ENCODE measurements around the gene CAD. TPM values are rescaled to one million over a fixed set of nuclear protein-coding genes. Genes with fewer than 3 reads are reported as not detected.
A peak's percentile ranks its signal among the peaks of the same experiment; 100 is the strongest.

Gene CAD
- total RNA-seq, 1 experiment from 2014 or later: 66.5 TPM

DNA sequence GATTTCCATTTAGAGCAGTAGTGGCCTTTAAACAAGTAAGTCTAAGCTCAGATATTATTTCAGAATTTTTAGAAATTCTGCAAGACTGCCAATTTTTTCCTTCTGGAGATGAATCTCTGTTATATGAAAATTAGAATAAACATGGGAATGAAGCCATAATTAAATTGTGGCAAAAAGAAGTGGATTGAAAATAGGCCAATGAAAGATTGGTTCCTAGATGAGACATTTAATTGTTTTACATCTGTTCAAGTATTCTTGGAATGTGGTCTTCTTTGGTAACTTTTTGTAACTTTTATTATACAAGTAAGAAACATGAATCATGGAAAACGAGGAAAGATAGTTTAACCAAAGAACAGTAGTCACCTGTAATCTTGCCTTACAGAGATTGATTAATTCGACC lies 10.3 kb downstream of the CAD start:
- Mint-ChIP-seq H3K4me1 (ENCODE audit: insufficient read depth, unreplicated experiment) (no peaks in the 10 kb centered on the region), H3K4me3 (ENCODE audit: unreplicated experiment) (no peak overlapping the region), H3K36me3 (ENCODE audit: insufficient read depth, unreplicated experiment) (peaks cover 100% of the 10 kb centered on the region), H3K27me3 (ENCODE audit: insufficient read depth, unreplicated experiment) (no peaks in the 10 kb centered on the region), H3K27ac (ENCODE audit: low read depth, unreplicated experiment) (no peak overlapping the region), H3K9me3 (ENCODE audit: unreplicated experiment) (no peaks in the 10 kb centered on the region)
- no peak for DNase-seq (ENCODE audit: unreplicated experiment)
- ChIA-PET CTCF (interaction anchor here (0.7 to 0.9 kb wide), 3 partner anchors 8 to 75 kb away, joined by 3 read pairs; no protein-coding TSS in a partner anchor), POLR2A (no interaction called here)
- intact Hi-C loops (cut with micrococcal nuclease): no loop called here
- TSS peak; percentile 11 for BruUV-seq (replicated peaks)
- TF ChIP-seq, protein P1, sequence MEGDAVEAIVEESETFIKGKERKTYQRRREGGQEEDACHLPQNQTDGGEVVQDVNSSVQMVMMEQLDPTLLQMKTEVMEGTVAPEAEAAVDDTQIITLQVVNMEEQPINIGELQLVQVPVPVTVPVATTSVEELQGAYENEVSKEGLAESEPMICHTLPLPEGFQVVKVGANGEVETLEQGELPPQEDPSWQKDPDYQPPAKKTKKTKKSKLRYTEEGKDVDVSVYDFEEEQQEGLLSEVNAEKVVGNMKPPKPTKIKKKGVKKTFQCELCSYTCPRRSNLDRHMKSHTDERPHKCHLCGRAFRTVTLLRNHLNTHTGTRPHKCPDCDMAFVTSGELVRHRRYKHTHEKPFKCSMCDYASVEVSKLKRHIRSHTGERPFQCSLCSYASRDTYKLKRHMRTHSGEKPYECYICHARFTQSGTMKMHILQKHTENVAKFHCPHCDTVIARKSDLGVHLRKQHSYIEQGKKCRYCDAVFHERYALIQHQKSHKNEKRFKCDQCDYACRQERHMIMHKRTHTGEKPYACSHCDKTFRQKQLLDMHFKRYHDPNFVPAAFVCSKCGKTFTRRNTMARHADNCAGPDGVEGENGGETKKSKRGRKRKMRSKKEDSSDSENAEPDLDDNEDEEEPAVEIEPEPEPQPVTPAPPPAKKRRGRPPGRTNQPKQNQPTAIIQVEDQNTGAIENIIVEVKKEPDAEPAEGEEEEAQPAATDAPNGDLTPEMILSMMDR (IDR thresholded peaks at IDR 0.05; ENCODE audit: unreplicated experiment): no peak

DNA sequence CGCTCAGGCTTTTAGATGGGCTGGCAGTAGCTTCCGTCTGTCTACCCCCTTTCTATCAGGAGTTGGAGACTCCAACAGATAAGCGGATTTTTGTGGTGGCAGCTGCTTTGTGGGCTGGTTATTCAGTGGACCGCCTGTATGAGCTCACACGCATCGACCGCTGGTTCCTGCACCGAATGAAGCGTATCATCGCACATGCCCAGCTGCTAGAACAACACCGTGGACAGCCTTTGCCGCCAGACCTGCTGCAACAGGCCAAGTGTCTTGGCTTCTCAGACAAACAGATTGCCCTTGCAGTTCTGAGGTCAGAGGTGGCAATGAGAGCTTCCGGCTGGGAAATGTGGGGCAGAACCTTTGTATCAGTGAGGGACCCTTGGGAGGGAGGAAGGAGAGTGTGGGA lies 14.8 kb downstream of the CAD start:
- Mint-ChIP-seq H3K4me3 (ENCODE audit: unreplicated experiment) (no peak overlapping the region), H3K27ac (ENCODE audit: low read depth, unreplicated experiment) (no peak overlapping the region), H3K9me3 (ENCODE audit: unreplicated experiment) (no peaks in the 10 kb centered on the region), H3K27me3 (ENCODE audit: insufficient read depth, unreplicated experiment) (no peaks in the 10 kb centered on the region), H3K4me1 (ENCODE audit: insufficient read depth, unreplicated experiment) (no peaks in the 10 kb centered on the region), H3K36me3 (ENCODE audit: insufficient read depth, unreplicated experiment) (peaks cover 90% of the 10 kb centered on the region)
- intact Hi-C loops (cut with micrococcal nuclease): no loop called here
- CTCF ChIA-PET: interaction anchor here (0.6 to 1.5 kb wide), 2 partner anchors 27 to 72 kb away, joined by 3 to 7 read pairs; no protein-coding TSS in a partner anchor
- no peak for DNase-seq (ENCODE audit: unreplicated experiment)
- TF ChIP-seq, protein P1 (IDR thresholded peaks at IDR 0.05; ENCODE audit: unreplicated experiment): no peak
- POLR2A ChIA-PET: interaction anchor here (1.3 kb wide), 1 partner anchor 14 kb away, joined by 3 read pairs; no protein-coding TSS in a partner anchor
- no TSS peak for BruUV-seq (replicated peaks)

DNA sequence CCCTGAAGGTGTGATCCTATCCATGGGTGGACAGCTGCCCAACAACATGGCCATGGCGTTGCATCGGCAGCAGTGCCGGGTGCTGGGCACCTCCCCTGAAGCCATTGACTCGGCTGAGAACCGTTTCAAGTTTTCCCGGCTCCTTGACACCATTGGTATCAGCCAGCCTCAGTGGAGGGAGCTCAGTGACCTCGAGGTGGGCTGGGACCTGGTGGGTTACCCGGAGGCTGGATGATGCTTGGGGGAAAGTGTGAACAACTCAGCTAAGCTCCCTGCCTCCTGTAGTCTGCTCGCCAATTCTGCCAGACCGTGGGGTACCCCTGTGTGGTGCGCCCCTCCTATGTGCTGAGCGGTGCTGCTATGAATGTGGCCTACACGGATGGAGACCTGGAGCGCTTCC lies 16.2 kb downstream of the CAD start:
- no peak for DNase-seq (ENCODE audit: unreplicated experiment)
- Mint-ChIP-seq H3K27ac (ENCODE audit: low read depth, unreplicated experiment) (no peak overlapping the region), H3K4me1 (ENCODE audit: insufficient read depth, unreplicated experiment) (no peaks in the 10 kb centered on the region), H3K9me3 (ENCODE audit: unreplicated experiment) (no peaks in the 10 kb centered on the region), H3K36me3 (ENCODE audit: insufficient read depth, unreplicated experiment) (peaks cover 90% of the 10 kb centered on the region), H3K27me3 (ENCODE audit: insufficient read depth, unreplicated experiment) (no peaks in the 10 kb centered on the region), H3K4me3 (ENCODE audit: unreplicated experiment) (no peak overlapping the region)
- BruUV-seq (replicated peaks): no TSS peak
- intact Hi-C loops (cut with micrococcal nuclease): no loop called here
- ChIA-PET CTCF (interaction anchor here (0.6 kb wide), 1 partner anchor 64 kb away, joined by 3 read pairs; no protein-coding TSS in a partner anchor), POLR2A (interaction anchor here (0.9 kb wide), 1 partner anchor 13 kb away, joined by 3 read pairs; no protein-coding TSS in a partner anchor)
- TF ChIP-seq, protein P1 (IDR thresholded peaks at IDR 0.05; ENCODE audit: unreplicated experiment): no peak

DNA sequence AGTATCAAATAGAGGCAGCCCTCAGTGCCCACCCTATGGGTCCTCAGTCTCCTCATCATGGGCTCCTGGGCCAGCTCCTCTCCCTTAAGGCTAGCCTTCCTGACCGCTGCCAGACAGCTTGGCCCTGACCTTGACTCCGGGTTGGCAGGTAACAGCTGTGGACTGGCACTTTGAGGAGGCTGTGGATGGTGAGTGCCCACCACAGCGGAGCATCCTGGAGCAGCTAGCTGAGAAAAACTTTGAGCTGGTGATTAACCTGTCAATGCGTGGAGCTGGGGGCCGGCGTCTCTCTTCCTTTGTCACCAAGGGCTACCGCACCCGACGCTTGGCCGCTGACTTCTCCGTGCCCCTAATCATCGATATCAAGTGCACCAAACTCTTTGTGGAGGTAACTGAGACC lies 19.0 kb downstream of the CAD start:
- intact Hi-C loops (cut with micrococcal nuclease): no loop called here
- peaks cover 83% of the 10 kb centered on the region for H3K36me3 Mint-ChIP-seq (ENCODE audit: insufficient read depth, unreplicated experiment)
- H3K27ac Mint-ChIP-seq (ENCODE audit: low read depth, unreplicated experiment): no peak overlapping the region
- BruUV-seq (replicated peaks): no TSS peak
- no peak for DNase-seq (ENCODE audit: unreplicated experiment)
- ChIA-PET POLR2A (no interaction called here), CTCF (interaction anchor here (2.3 kb wide), 1 partner anchor 44 kb away, joined by 10 read pairs; no protein-coding TSS in a partner anchor)
- H3K4me1 Mint-ChIP-seq (ENCODE audit: insufficient read depth, unreplicated experiment): no peaks in the 10 kb centered on the region
- no peak overlapping the region for H3K4me3 Mint-ChIP-seq (ENCODE audit: unreplicated experiment)
- TF ChIP-seq, protein P1 (IDR thresholded peaks at IDR 0.05; ENCODE audit: unreplicated experiment): no peak
- no peaks in the 10 kb centered on the region for H3K27me3 Mint-ChIP-seq (ENCODE audit: insufficient read depth, unreplicated experiment)
- no peaks in the 10 kb centered on the region for H3K9me3 Mint-ChIP-seq (ENCODE audit: unreplicated experiment)

Measured in MCF 10A (cell line).